NCI-H524 (cell line): ENCODE measurements around the gene GPR55.

Source experiments
- DNase-seq, 2 experiments: peaks; one replicate each; lab custom pipeline; 2025; lab: John Stamatoyannopoulos, UW

GPR55 gene

GRCh38 chr2:230866756-230867523 lies 58.1 kb downstream of the GPR55 start:
- DNase-seq = peak in 1 of 2 experiments; percentile 36

GRCh38 chr2:230865766-230866755 lies 59.0 kb downstream of the GPR55 start:
- peak in 1 of 2 experiments; percentile 3 for DNase-seq

GRCh38 chr2:230865307-230865765 lies 59.7 kb downstream of the GPR55 start:
- peak in 1 of 2 experiments; percentile 12 for DNase-seq

- DNase-seq = peak; percentile 20 to 70
These were observed 60.3 kb downstream of the GPR55 start, which contains the start of gene ITM2C for GRCh38 chr2:230864605-230865306. Gene ITM2C (plus strand): TSS chr2:230864942. CDS start chr2:230865026, 84 bp downstream.

- DNase-seq = no peak
These were observed 60.9 kb downstream of the GPR55 start for GRCh38 chr2:230864122-230864604.

GRCh38 chr2:230863442-230864121 lies 61.5 kb downstream of the GPR55 start:
- peak; percentile 24 to 79 for DNase-seq

- no peak for DNase-seq
These were observed 62.0 kb downstream of the GPR55 start for GRCh38 chr2:230863031-230863430.

GRCh38 chr2:230862292-230862691 lies 62.8 kb downstream of the GPR55 start:
- DNase-seq = no peak

- DNase-seq = peak; percentile 21 to 70
These were observed 63.3 kb downstream of the GPR55 start for GRCh38 chr2:230861552-230862255.
